Measurements from ENCODE around the gene CACNA1C. TPM values are rescaled to one million over a fixed set of nuclear protein-coding genes. Genes with fewer than 3 reads are reported as not detected.

Gene CACNA1C
- total RNA-seq, 4 donors from 2014 or later: 1.5 to 13.5 (median 2.1) TPM

DNA sequence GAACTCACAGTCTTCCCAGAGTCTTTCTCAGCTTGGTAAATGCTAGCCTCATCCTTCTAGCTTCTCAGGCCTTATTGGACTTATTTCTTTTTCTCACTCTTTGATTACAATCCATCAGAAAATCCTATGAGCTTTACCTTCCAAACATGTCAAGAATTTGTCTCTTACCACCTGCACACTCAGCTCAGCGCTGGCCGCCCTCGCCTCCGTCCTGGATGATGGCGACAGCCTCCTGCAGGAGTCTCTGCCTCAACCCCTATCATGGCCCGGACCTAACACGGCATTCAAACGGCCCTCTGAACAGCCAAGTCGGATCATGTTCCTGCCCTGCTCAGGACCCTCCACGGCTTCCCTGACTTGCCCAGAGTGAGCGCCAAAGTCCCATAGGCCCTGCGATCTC, 408.9 kb downstream of the CACNA1C start:
- H3K4me1 ChIP-seq: no peaks in the 10 kb centered on the region
- peaks cover 0 to 6% (median 0%) of the 10 kb centered on the region in 3 donors for H3K36me3 ChIP-seq
- no peaks in the 10 kb centered on the region for H3K9me3 ChIP-seq
- intact Hi-C loops (cut with DNase I): no loop called here
- no peak overlapping the region for H3K27ac ChIP-seq
- H3K27me3 ChIP-seq: no peaks in the 10 kb centered on the region
- 84 to 93% methylated on average over 7 to 12 of the region's 12 CpGs for WGBS, 2 donors
- no peak overlapping the region for H3K4me3 ChIP-seq
- no peak for DNase-seq
- TF ChIP-seq, protein P1, sequence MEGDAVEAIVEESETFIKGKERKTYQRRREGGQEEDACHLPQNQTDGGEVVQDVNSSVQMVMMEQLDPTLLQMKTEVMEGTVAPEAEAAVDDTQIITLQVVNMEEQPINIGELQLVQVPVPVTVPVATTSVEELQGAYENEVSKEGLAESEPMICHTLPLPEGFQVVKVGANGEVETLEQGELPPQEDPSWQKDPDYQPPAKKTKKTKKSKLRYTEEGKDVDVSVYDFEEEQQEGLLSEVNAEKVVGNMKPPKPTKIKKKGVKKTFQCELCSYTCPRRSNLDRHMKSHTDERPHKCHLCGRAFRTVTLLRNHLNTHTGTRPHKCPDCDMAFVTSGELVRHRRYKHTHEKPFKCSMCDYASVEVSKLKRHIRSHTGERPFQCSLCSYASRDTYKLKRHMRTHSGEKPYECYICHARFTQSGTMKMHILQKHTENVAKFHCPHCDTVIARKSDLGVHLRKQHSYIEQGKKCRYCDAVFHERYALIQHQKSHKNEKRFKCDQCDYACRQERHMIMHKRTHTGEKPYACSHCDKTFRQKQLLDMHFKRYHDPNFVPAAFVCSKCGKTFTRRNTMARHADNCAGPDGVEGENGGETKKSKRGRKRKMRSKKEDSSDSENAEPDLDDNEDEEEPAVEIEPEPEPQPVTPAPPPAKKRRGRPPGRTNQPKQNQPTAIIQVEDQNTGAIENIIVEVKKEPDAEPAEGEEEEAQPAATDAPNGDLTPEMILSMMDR (IDR thresholded peaks at IDR 0.05): no peak
- no peak for TF ChIP-seq POLR2A (IDR thresholded peaks at IDR 0.05)

DNA sequence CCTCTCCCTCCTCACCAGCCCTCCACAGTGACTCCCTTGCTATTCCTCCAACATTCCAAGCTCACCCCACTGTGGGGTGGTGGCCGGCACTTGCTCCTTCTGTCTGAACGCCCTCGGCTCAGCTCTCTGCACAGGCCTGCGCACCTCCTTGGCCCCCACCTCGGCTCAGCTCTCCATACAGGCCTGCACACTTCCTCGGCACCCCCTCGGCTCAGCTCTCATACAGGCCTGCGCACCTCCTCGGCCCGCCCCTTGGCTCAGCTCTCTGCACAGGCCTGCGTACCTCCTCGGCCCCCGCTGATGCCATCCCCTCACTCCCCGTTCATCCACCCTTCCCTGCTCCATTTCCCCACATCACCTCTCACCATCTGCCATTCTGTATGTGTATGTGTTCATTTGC, 409.3 kb downstream of the CACNA1C start:
- H3K9me3 ChIP-seq: no peaks in the 10 kb centered on the region
- no peak overlapping the region for H3K27ac ChIP-seq
- no peak for DNase-seq
- peaks cover 0 to 6% (median 0%) of the 10 kb centered on the region in 3 donors for H3K36me3 ChIP-seq
- H3K27me3 ChIP-seq: no peaks in the 10 kb centered on the region
- TF ChIP-seq POLR2A (IDR thresholded peaks at IDR 0.05): no peak
- TF ChIP-seq, protein P1 (IDR thresholded peaks at IDR 0.05): no peak
- 89 to 92% methylated on average over 14 of the region's 14 CpGs for WGBS, 2 donors
- H3K4me3 ChIP-seq: no peak overlapping the region
- no peaks in the 10 kb centered on the region for H3K4me1 ChIP-seq
- intact Hi-C loops (cut with DNase I): no loop called here

DNA sequence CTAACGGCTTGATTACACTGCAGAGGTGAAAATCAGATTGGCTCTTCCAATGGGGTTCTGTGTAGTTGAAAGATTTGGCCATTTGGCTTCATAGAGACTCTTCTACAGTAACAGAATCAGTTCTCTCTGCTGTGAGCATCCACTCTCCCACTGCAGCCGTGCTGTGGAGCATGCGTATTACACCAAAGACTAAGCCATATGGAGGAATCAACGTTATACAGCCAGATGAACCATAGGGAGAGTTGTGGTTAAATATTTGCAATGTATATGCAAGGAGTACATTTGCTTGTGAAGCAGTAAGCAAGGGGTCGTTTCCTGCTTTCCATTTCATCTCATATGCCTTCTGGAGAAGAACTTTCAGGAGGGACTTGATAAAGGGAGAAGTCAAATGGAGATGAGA, 410.9 kb downstream of the CACNA1C start:
- Histone ChIP-seq H3K27me3 (no peaks in the 10 kb centered on the region), H3K4me3 (no peak overlapping the region), H3K27ac (no peak overlapping the region), H3K4me1 (no peaks in the 10 kb centered on the region), H3K36me3 (peaks cover 0 to 6% (median 0%) of the 10 kb centered on the region in 3 donors), H3K9me3 (no peaks in the 10 kb centered on the region)
- DNase-seq: no peak
- WGBS, 2 donors: 78 to 80% methylated on average over 4 to 5 of the region's 5 CpGs
- intact Hi-C loops (cut with DNase I): no loop called here
- TF ChIP-seq, protein P1 (IDR thresholded peaks at IDR 0.05): no peak
- TF ChIP-seq POLR2A (IDR thresholded peaks at IDR 0.05): no peak

DNA sequence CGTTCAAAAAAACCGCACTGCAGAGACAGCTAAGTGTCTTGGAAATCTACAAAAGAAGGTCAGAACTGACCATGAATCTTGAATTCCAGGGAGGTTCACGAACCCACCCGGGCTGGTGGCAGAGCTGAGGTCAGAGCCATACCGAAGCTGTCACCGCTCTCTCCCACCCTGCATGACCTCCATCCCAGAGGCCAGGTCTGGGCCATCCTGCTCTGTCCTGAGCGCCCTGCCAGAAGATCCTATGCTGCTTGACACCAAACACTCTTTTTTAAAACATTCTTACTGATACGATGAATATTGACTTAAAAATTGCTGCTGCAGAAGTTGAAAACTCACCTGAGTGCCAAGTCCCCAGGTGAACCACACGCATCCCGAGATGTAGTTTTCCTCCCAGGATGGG, 412.9 kb downstream of the CACNA1C start:
- intact Hi-C loops (cut with DNase I): no loop called here
- no peaks in the 10 kb centered on the region for H3K4me1 ChIP-seq
- no peak for DNase-seq
- H3K4me3 ChIP-seq: no peak overlapping the region
- TF ChIP-seq, protein P1 (IDR thresholded peaks at IDR 0.05): no peak
- TF ChIP-seq POLR2A (IDR thresholded peaks at IDR 0.05): no peak
- no peak overlapping the region for H3K27ac ChIP-seq
- 71 to 80% methylated on average over 9 to 10 of the region's 10 CpGs for WGBS, 2 donors
- H3K36me3 ChIP-seq: peaks cover 0 to 6% (median 0%) of the 10 kb centered on the region in 3 donors
- H3K9me3 ChIP-seq: no peaks in the 10 kb centered on the region
- H3K27me3 ChIP-seq: no peaks in the 10 kb centered on the region

DNA sequence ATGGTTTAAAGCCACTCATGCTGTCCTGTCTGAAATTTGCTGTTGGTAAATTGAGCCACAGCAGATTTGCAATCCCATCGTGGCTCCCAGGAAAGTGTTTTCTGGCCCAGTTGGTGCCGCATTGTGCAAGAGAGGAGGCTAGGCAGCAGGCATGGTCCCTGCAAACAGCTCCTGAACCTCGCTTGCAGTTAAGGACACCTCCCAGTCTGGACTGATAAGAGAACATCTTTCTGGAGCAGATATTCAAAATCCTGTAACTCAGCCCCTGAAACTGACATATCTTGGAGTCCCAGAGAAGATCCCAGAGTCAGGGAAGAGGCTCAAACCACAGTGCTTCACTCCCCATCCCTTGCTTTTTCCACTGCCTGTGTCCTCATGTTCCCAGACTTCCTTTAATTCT, 413.4 kb downstream of the CACNA1C start:
- intact Hi-C loops (cut with DNase I): no loop called here
- Histone ChIP-seq H3K9me3 (no peaks in the 10 kb centered on the region), H3K4me1 (no peaks in the 10 kb centered on the region), H3K4me3 (no peak overlapping the region), H3K27me3 (no peaks in the 10 kb centered on the region), H3K27ac (no peak overlapping the region), H3K36me3 (peaks cover 0 to 6% (median 0%) of the 10 kb centered on the region in 3 donors)
- no peak for TF ChIP-seq POLR2A (IDR thresholded peaks at IDR 0.05)
- TF ChIP-seq, protein P1 (IDR thresholded peaks at IDR 0.05): no peak
- WGBS, 2 donors: no CpG with 5 or more reads among the region's 3 CpGs
- no peak for DNase-seq

Measured in esophagus squamous epithelium (tissue), 5 donors.